SU-DHL-6 (cell line): Measurements from ENCODE around the gene HDAC11.

ENCODE experiments used
- EZH2phosphoT487 ChIP-seq: fragments of 200-600 bp; sonication (generic), shearing (Covaris generic); conservative IDR thresholded peaks from 2 replicates; pipeline ENCODE4 v1.6.1; 2018; ENCODE audit warnings: mild to moderate bottlenecking, antibody characterized with exemption, low read length, moderate library complexity, mixed read lengths
- TF ChIP-seq, protein P1 (sequence below): fragments of 200-600 bp; sonication (generic); IDR thresholded peaks from one replicate; pipeline ENCODE4 v1.5.1; 2017; ENCODE audit warnings: antibody characterized with exemption, mild to moderate bottlenecking, low read length, moderate library complexity; ENCODE audit not compliant: insufficient read depth, poor library complexity, severe bottlenecking

DNA sequence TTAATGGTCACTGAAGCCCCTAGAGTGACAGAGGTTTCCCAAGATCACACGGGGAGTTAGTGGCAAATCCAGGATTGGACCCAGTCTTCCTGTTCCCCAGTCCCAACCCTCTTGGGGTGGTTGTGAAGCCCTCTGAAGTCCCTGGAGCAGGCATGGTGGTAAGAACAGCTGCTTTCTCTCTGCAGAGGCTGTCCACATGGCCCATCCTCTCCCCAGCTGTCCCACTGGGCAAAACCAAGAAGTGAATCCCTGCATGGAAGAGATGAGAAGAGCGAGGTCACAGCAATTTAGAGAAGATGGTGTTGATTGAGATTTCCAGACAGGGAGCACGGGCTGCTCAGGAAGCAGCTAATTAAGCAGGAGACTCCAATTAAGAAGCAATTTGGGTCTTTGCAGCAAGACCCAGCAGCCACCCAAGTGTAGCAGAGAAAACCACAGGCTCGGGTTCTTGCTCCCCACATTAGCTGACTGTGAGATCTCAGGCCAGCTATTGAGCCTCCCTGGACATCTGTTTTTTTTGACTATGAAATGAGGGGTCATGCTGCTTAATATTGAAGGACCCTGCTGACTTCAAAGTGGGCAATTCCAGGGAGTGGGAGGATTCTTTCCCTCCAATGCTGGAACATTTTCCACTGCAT lies 14.8 kb upstream of the HDAC11 start:
- TF ChIP-seq, protein P1, sequence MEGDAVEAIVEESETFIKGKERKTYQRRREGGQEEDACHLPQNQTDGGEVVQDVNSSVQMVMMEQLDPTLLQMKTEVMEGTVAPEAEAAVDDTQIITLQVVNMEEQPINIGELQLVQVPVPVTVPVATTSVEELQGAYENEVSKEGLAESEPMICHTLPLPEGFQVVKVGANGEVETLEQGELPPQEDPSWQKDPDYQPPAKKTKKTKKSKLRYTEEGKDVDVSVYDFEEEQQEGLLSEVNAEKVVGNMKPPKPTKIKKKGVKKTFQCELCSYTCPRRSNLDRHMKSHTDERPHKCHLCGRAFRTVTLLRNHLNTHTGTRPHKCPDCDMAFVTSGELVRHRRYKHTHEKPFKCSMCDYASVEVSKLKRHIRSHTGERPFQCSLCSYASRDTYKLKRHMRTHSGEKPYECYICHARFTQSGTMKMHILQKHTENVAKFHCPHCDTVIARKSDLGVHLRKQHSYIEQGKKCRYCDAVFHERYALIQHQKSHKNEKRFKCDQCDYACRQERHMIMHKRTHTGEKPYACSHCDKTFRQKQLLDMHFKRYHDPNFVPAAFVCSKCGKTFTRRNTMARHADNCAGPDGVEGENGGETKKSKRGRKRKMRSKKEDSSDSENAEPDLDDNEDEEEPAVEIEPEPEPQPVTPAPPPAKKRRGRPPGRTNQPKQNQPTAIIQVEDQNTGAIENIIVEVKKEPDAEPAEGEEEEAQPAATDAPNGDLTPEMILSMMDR, result no peak
- TF ChIP-seq EZH2phosphoT487, result no peak
